Natural killer cell (primary cell): Measurements from ENCODE around the gene FOXA3. TPM values are rescaled to one million over a fixed set of nuclear protein-coding genes. Genes with fewer than 3 reads are reported as not detected.
A peak's percentile ranks its signal among the peaks of the same experiment; 100 is the strongest.

Experiments
- ATAC-seq, 3 donors: fragments of 150-1000 bp in 2 of 3; fragments of 200-7000 bp in 1 of 3; cut with Tn5 transposase; 1 replicate in 1 of 3; 2 replicates in 2 of 3; pipeline ENCODE4 v1.10.0; 2021; ENCODE audit warnings: mild to moderate bottlenecking in 2 of 3, moderate library complexity in 2 of 3
- DNase-seq, 2 donors: peaks; one replicate each; pipeline versions ENCODE4 v3.0.0 to v3.0.0-alpha.2; 2013 to 2021; ENCODE audit warnings: mixed read lengths in 1 of 2
- H3K27ac ChIP-seq: one replicate; pipeline ENCODE4 v1.5.1; 2013; ENCODE audit warnings: mild to moderate bottlenecking, low read length
- H3K27me3 ChIP-seq: one replicate; pipeline ENCODE4 v1.6.1; 2013; ENCODE audit warnings: low read length; ENCODE audit not compliant: control insufficient read depth, insufficient read depth
- H3K36me3 ChIP-seq: one replicate; pipeline ENCODE4 v1.6.1; 2013; ENCODE audit warnings: low read length; ENCODE audit not compliant: control insufficient read depth, insufficient read depth
- H3K4me1 ChIP-seq: one replicate; pipeline ENCODE4 v1.6.1; 2013; ENCODE audit warnings: low read length; ENCODE audit not compliant: control insufficient read depth, insufficient read depth
- H3K4me3 ChIP-seq: one replicate; pipeline ENCODE4 v1.5.1; 2013; ENCODE audit warnings: low read length
- H3K9me3 ChIP-seq: one replicate; pipeline ENCODE4 v1.6.1; 2013; ENCODE audit warnings: low read length; ENCODE audit not compliant: control insufficient read depth, insufficient read depth
- H3K27ac Mint-ChIP-seq, 2 donors: one replicate each; pipeline ENCODE4 v1.8.0; 2022; ENCODE audit warnings: mild to moderate bottlenecking in 2 of 2, mixed read lengths in 2 of 2, moderate library complexity in 1 of 2
- H3K27me3 Mint-ChIP-seq, 2 donors: one replicate each; pipeline ENCODE4 v1.8.0; 2022; ENCODE audit warnings: low read depth in 2 of 2, mixed read lengths in 2 of 2
- H3K36me3 Mint-ChIP-seq: one replicate; pipeline ENCODE4 v1.8.0; 2022; ENCODE audit warnings: mixed read lengths
- H3K4me1 Mint-ChIP-seq, 2 donors: one replicate each; pipeline ENCODE4 v1.8.0; 2022; ENCODE audit warnings: mixed read lengths in 2 of 2
- H3K4me3 Mint-ChIP-seq: one replicate; pipeline ENCODE4 v1.8.0; 2022; ENCODE audit warnings: mild to moderate bottlenecking, moderate library complexity, mixed read lengths
- H3K9me3 Mint-ChIP-seq, 2 donors: one replicate each; pipeline ENCODE4 v1.8.0; 2022; ENCODE audit warnings: mixed read lengths in 2 of 2
- CTCF ChIP-seq: fragments of 200-600 bp; IDR thresholded peaks from one replicate; pipeline ENCODE4 v1.8.0; 2022; ENCODE audit warnings: antibody characterized with exemption
- whole genome bisulfite sequencing: methylation state at CpG from one replicate; pipeline ENCODE4 v1.1.7; 2013; ENCODE audit warnings: missing lambda C conversion rate; ENCODE audit not compliant: insufficient coverage; 5-methylcytosine and 5-hydroxymethylcytosine counted together
- intact Hi-C: fragments of 100-400 bp; cut with micrococcal nuclease; formaldehyde crosslinking; loops from one replicate; pipeline ENCODE4 v1.14.2; 2022
- total RNA-seq, 4 donors: library from RNA; stranded (reverse); fragments of 120-200 nt in 1 of 4; gene quantifications; one replicate each; pipeline versions ENCODE4 v1.2.3 to v1.2.4, GENCODE V29; 2013 to 2022

FOXA3 gene
- total RNA-seq, 3 donors from 2014 or later (not counting 1 experiment from before 2014, with no cell fraction given): not detected

- Histone ChIP-seq H3K36me3 (peaks cover 6% of the 10 kb centered on the region), H3K4me3 (no peak overlapping the region), H3K27ac (no peak overlapping the region), H3K9me3 (no peaks in the 10 kb centered on the region), H3K27me3 (peaks cover 6% of the 10 kb centered on the region), H3K4me1 (peaks cover 27% of the 10 kb centered on the region)
- no peak overlapping the region for H3K27ac Mint-ChIP-seq
- H3K27me3 Mint-ChIP-seq: peaks cover 0 to 7% of the 10 kb centered on the region in 2 donors
- no peak for DNase-seq
- no peak for ATAC-seq
- no peaks in the 10 kb centered on the region for H3K9me3 Mint-ChIP-seq
- no peaks in the 10 kb centered on the region for H3K36me3 Mint-ChIP-seq
- intact Hi-C loops: loop anchor here (1.0 to 5.0 kb wide), 2 partner anchors 67 to 201 kb away; no protein-coding TSS in a partner anchor
- peaks cover 0 to 10% of the 10 kb centered on the region in 2 donors for H3K4me1 Mint-ChIP-seq
- no peak for TF ChIP-seq CTCF
- H3K4me3 Mint-ChIP-seq: peak overlapping the region; percentile 80
- 82% methylated on average over 16 of the region's 18 CpGs for WGBS
Observed at GRCh38 chr19:45816236-45817009, 47.7 kb upstream of the FOXA3 start.

GRCh38 chr19:45817010-45817724 lies 47.0 kb upstream of the FOXA3 start:
- WGBS: 14% methylated on average over 22 of the region's 24 CpGs
- Histone ChIP-seq H3K36me3 (peaks cover 10% of the 10 kb centered on the region), H3K4me3 (no peak overlapping the region), H3K9me3 (no peaks in the 10 kb centered on the region), H3K4me1 (peaks cover 27% of the 10 kb centered on the region), H3K27me3 (peaks cover 6% of the 10 kb centered on the region), H3K27ac (no peak overlapping the region)
- intact Hi-C loops: loop anchor here (1.0 to 5.0 kb wide), 2 partner anchors 66 to 200 kb away; no protein-coding TSS in a partner anchor
- Mint-ChIP-seq H3K4me3 (peak overlapping the region; percentile 59), H3K9me3 (no peaks in the 10 kb centered on the region), H3K36me3 (no peaks in the 10 kb centered on the region), H3K27ac (peak overlapping the region in 1 of 2 donors; percentile 29), H3K27me3 (peaks cover 0 to 7% of the 10 kb centered on the region in 2 donors), H3K4me1 (peaks cover 0 to 10% of the 10 kb centered on the region in 2 donors)
- peak; percentile 100 for TF ChIP-seq CTCF
- DNase-seq: peak; percentile 93 to 98
- ATAC-seq: peak; percentile 99 to 100 (median 100)

GRCh38 chr19:45817725-45818301 lies 46.3 kb upstream of the FOXA3 start:
- no peaks in the 10 kb centered on the region for H3K9me3 ChIP-seq
- intact Hi-C loops: loop anchor here (1.0 to 5.0 kb wide), 2 partner anchors 65 to 199 kb away; no protein-coding TSS in a partner anchor
- Mint-ChIP-seq H3K27ac (no peak overlapping the region), H3K9me3 (no peaks in the 10 kb centered on the region), H3K27me3 (peaks cover 0 to 7% of the 10 kb centered on the region in 2 donors), H3K4me1 (peaks cover 0 to 10% of the 10 kb centered on the region in 2 donors), H3K4me3 (no peak overlapping the region), H3K36me3 (no peaks in the 10 kb centered on the region)
- no peak overlapping the region for H3K4me3 ChIP-seq
- peaks cover 6% of the 10 kb centered on the region for H3K27me3 ChIP-seq
- no peak for TF ChIP-seq CTCF
- WGBS: 89% methylated on average over 19 of the region's 19 CpGs
- H3K4me1 ChIP-seq: peaks cover 27% of the 10 kb centered on the region
- ATAC-seq (no peak), DNase-seq (no peak)
- H3K36me3 ChIP-seq: peaks cover 16% of the 10 kb centered on the region
- no peak overlapping the region for H3K27ac ChIP-seq
